HepG2 (cell line): Measurements from ENCODE around the gene RBM46. TPM values are rescaled to one million over a fixed set of nuclear protein-coding genes. Genes with fewer than 3 reads are reported as not detected.
"Not testable (repeated sequence)": the region's sequence is repeated elsewhere in the genome, so short reads cannot be mapped to it uniquely, and the experiment has no call there.

ENCODE experiments used
- ATAC-seq: fragments of 200-7000 bp; cut with Tn5 transposase; 3 replicates; pipeline ENCODE4 v1.9.1; 2020; ENCODE audit warnings: mild to moderate bottlenecking, moderate library complexity
- BruUV-seq: library from RNA; stranded (reverse); fragments of 400-500 nt; replicated peaks from 2 replicates; lab custom pipeline; 2021; lab: Mats Ljungman, UMichigan
- CTCF ChIA-PET: fragments of 300-600 bp; formaldehyde crosslinking; extraction: SDS; loops from one replicate; lab custom pipeline; 2021; ENCODE audit warnings: low total read pairs, inconsistent platforms, low intra/inter-chr PET ratio; lab: Yijun Ruan, JAX
- POLR2A ChIA-PET: fragments of 350-600 bp; sonication (Branson Sonifier 250); formaldehyde crosslinking; loops from one replicate; lab custom pipeline; 2020; ENCODE audit warnings: antibody characterized with exemption, inconsistent platforms; lab: Yijun Ruan, JAX
- DNase-seq: peaks from one replicate; pipeline ENCODE4 v3.0.0-alpha.2; 2015; ENCODE audit warnings: low spot score
- FAIRE-seq: peaks from 3 replicates; lab custom pipeline; 2011; peaks lifted over from hg19 to GRCh38; lab: Jason Lieb, UNC
- H2AFZ ChIP-seq: one replicate; pipeline ENCODE4 v1.6.1; 2011; ENCODE audit warnings: low read length, inconsistent platforms
- H3K27ac ChIP-seq: fragments of 300-600 bp; 3 replicates; pipeline ENCODE4 v1.8.0; 2011; ENCODE audit warnings: mixed run types, mild to moderate bottlenecking, mixed read lengths, low read length, inconsistent platforms; ENCODE audit not compliant: insufficient read depth; ENCODE audit errors: extremely low read length
- H3K27me3 ChIP-seq, 2 experiments: fragments of 200-600 bp in 1 of 2; 2 replicates in 1 of 2; 3 replicates in 1 of 2; pipeline versions ENCODE4 v1.6.0 to v1.8.0; 2011; ENCODE audit warnings: low read length in 2 of 2, mild to moderate bottlenecking in 2 of 2, moderate library complexity in 2 of 2, inconsistent platforms in 1 of 2; ENCODE audit not compliant: insufficient read depth in 2 of 2, control insufficient read depth in 1 of 2
- H3K36me3 ChIP-seq, 2 experiments: fragments of 200-600 bp in 1 of 2; replicated peaks in 1 of 2; 2 replicates in 1 of 2; 3 replicates in 1 of 2; pipeline versions ENCODE4 v1.5.1 to v1.8.0; 2011; ENCODE audit warnings: low read length in 2 of 2, inconsistent platforms in 1 of 2; ENCODE audit not compliant: insufficient read depth in 2 of 2, control insufficient read depth in 1 of 2
- H3K4me1 ChIP-seq: 2 replicates; pipeline ENCODE4 v1.5.1; 2012; ENCODE audit warnings: low read length, inconsistent platforms; ENCODE audit not compliant: insufficient read depth
- H3K4me2 ChIP-seq: 2 replicates; pipeline ENCODE4 v1.6.0; 2011; ENCODE audit warnings: low read depth, low read length, inconsistent platforms
- H3K4me3 ChIP-seq, 3 experiments: fragments of 200-600 bp in 1 of 3; sonication (generic), shearing (Covaris generic) in 1 of 3; replicated peaks in 1 of 3; 2 replicates each; pipeline ENCODE4 v1.5.1; 2011 to 2016; ENCODE audit warnings: low read length in 3 of 3, inconsistent platforms in 2 of 3, low read depth in 2 of 3, mild to moderate bottlenecking in 2 of 3, control low read depth in 1 of 3, mixed read lengths in 1 of 3; ENCODE audit not compliant: insufficient read depth in 1 of 3
- H3K79me2 ChIP-seq: one replicate; pipeline ENCODE4 v1.6.1; 2011; ENCODE audit warnings: low read length, inconsistent platforms; ENCODE audit not compliant: insufficient read depth
- H3K9ac ChIP-seq: 2 replicates; pipeline ENCODE4 v1.6.0; 2011; ENCODE audit warnings: mild to moderate bottlenecking, low read depth, low read length, inconsistent platforms; ENCODE audit not compliant: insufficient read depth
- H3K9me3 ChIP-seq: 2 replicates; pipeline ENCODE4 v1.5.1; 2012; ENCODE audit warnings: mild to moderate bottlenecking, low read length
- H4K20me1 ChIP-seq: 2 replicates; pipeline ENCODE4 v1.6.0; 2011; ENCODE audit warnings: inconsistent platforms, mild to moderate bottlenecking, low read length, moderate library complexity; ENCODE audit not compliant: insufficient read depth
- ATAD3A ChIP-seq: sonication (generic); formaldehyde crosslinking; IDR thresholded peaks from 2 replicates; pipeline ENCODE4 v1.4.0; 2020; ENCODE audit warnings: missing genetic modification reagents
- FOSL2 ChIP-seq: sonication (generic); formaldehyde crosslinking; IDR thresholded peaks from 2 replicates; pipeline ENCODE4 v1.4.0; 2020; ENCODE audit warnings: missing genetic modification reagents
- MIER3 ChIP-seq: IDR thresholded peaks from 2 replicates; pipeline ENCODE4 v1.6.1; 2016; ENCODE audit warnings: missing compliant biosample characterization, borderline replicate concordance
- NFAT5 ChIP-seq: sonication (generic); formaldehyde crosslinking; IDR thresholded peaks from 2 replicates; pipeline ENCODE4 v1.4.0; 2020; ENCODE audit warnings: missing genetic modification reagents
- NFE2 ChIP-seq: sonication (generic); formaldehyde crosslinking; IDR thresholded peaks from 2 replicates; pipeline ENCODE4 v1.4.0; 2020; ENCODE audit warnings: missing genetic modification reagents
- NFE2L2 ChIP-seq: fragments of 150-350 bp; IDR thresholded peaks from 2 replicates; pipeline ENCODE4 v1.6.1; 2014; ENCODE audit warnings: low read length
- SSRP1 ChIP-seq: IDR thresholded peaks from 2 replicates; pipeline ENCODE4 v1.6.1; 2016; ENCODE audit warnings: control low read depth
- STAT6 ChIP-seq: sonication (generic); formaldehyde crosslinking; IDR thresholded peaks from 2 replicates; pipeline ENCODE4 v1.4.0; 2020; ENCODE audit warnings: missing genetic modification reagents, mild to moderate bottlenecking, borderline replicate concordance
- ZNF101 ChIP-seq: sonication (generic); formaldehyde crosslinking; IDR thresholded peaks from 2 replicates; pipeline ENCODE4 v1.4.0; 2020; ENCODE audit warnings: mild to moderate bottlenecking, low read depth, missing genetic modification reagents, borderline replicate concordance
- ZNF143 ChIP-seq: sonication (generic); formaldehyde crosslinking; IDR thresholded peaks from 2 replicates; pipeline ENCODE4 v1.4.0; 2020; ENCODE audit warnings: missing genetic modification reagents
- WGBS: methylation state at CpG from one replicate; pipeline ENCODE4 v1.1.6; 2017; ENCODE audit warnings: low lambda C conversion rate; 5-methylcytosine and 5-hydroxymethylcytosine counted together
- in situ Hi-C: cut with HindIII; loops from 2 replicates; pipeline ENCODE4 v1.10.0; 2017; ENCODE audit warnings: low pct_unique_long_range_greater_than_20kb; ENCODE audit not compliant: extremely low pct_ligation_motif_present
- intact Hi-C: fragments of 100-400 bp; cut with micrococcal nuclease; formaldehyde crosslinking; loops from one replicate; pipeline ENCODE4 v1.10.0; 2022; ENCODE audit not compliant: unreplicated experiment
- polyA plus RNA-seq, 8 experiments: library from polyadenylated mRNA; depleted of rRNA in 3 of 8; stranded (reverse) in 7 of 8; unstranded in 1 of 8; fragments of >200 nt; fragmentation: Illumina TruSeq in 4 of 8; extraction: Trizol in 4 of 8; gene quantifications; 2 replicates each; pipeline versions ENCODE4 v1.2.1 to v1.2.3, GENCODE V29; 2011 to 2016; ENCODE audit warnings: low read depth in 4 of 8, missing spikeins in 1 of 8, mixed read lengths in 1 of 8; ENCODE audit not compliant: insufficient read depth in 1 of 8
- total RNA-seq, 5 experiments: library from RNA; depleted of rRNA; stranded (reverse); fragments of >200 nt; fragmentation: Illumina TruSeq; extraction: Trizol; gene quantifications; 2 replicates each; pipeline ENCODE4 v1.2.3, GENCODE V29; 2016; ENCODE audit warnings: low read depth in 1 of 5

RBM46 gene
- total and polyA plus RNA-seq, 2 of the 13 experiments (the other 11 are each of a cell fraction or from before 2014, with no cell fraction given): not detected

- H3K4me2 ChIP-seq, POLR2A ChIA-PET, H3K4me1 ChIP-seq, H3K27ac ChIP-seq, CTCF ChIA-PET, H3K27me3 ChIP-seq, H3K4me3 ChIP-seq, ATAC-seq, H3K9ac ChIP-seq, DNase-seq, in situ Hi-C loops, H2AFZ ChIP-seq, intact Hi-C loops, H3K79me2 ChIP-seq, H3K36me3 ChIP-seq, H4K20me1 ChIP-seq, FAIRE-seq, BruUV-seq: not testable (repeated sequence)
- 10% methylated on average over 3 of the region's 4 CpGs for WGBS
- peaks cover 17% of the 10 kb centered on the region; the same call in 1 of the 2 replicates for H3K9me3 ChIP-seq
Measured at GRCh38 chr4:154874049-154874448, 93.0 kb downstream of the RBM46 start.

GRCh38 chr4:154877110-154877760 lies 96.2 kb downstream of the RBM46 start:
- H3K4me2 ChIP-seq: no peak overlapping the region
- in situ Hi-C loops: no loop called here
- no peak for TF ChIP-seq MIER3 (CRISPR knock-in tag)
- TF ChIP-seq NFE2: peak; percentile 45; the same call in 1 of the 2 replicates
- TF ChIP-seq SSRP1 (CRISPR knock-in tag): no peak
- TF ChIP-seq NFE2L2: peak; percentile 71
- TF ChIP-seq ATAD3A: no peak
- TF ChIP-seq NFAT5: no peak
- no peak for TF ChIP-seq ZNF143
- 0 out of 2 replicates have a peak, but pooled peaks have one; percentile 11 for TF ChIP-seq FOSL2
- no peak for TF ChIP-seq STAT6 (CRISPR knock-in tag)
- no peak for TF ChIP-seq ZNF101

More at GRCh38 chr4:154877110-154877760, 96.2 kb downstream of the RBM46 start:
- no peak overlapping the region for H2AFZ ChIP-seq
- no peaks in the 10 kb centered on the region for H3K36me3 ChIP-seq
- H3K27me3 ChIP-seq: no peaks in the 10 kb centered on the region
- H3K4me3 ChIP-seq: no peak overlapping the region
- WGBS: 24% methylated on average over 8 of the region's 8 CpGs
- peak; percentile 46 for ATAC-seq
- intact Hi-C loops: no loop called here
- no peaks in the 10 kb centered on the region for H3K4me1 ChIP-seq
- no peak for FAIRE-seq
- H3K9me3 ChIP-seq: peaks cover 16% of the 10 kb centered on the region; the same call in 1 of the 2 replicates
- ChIA-PET POLR2A (no interaction called here), CTCF (no interaction called here)
- no peaks in the 10 kb centered on the region for H3K79me2 ChIP-seq
- no peak overlapping the region for H3K27ac ChIP-seq
- DNase-seq: peak; percentile 4
- no peak overlapping the region for H3K9ac ChIP-seq
- H4K20me1 ChIP-seq: no peaks in the 10 kb centered on the region
- no TSS peak for BruUV-seq
